Psoas muscle (tissue), 8 donors: Measurements from ENCODE around the gene TMSB15A. TPM values are rescaled to one million over a fixed set of nuclear protein-coding genes. Genes with fewer than 3 reads are reported as not detected.
A peak's percentile ranks its signal among the peaks of the same experiment; 100 is the strongest.

Experiments
- ATAC-seq, 4 donors: fragments of 200-7000 bp; cut with Tn5 transposase; one replicate each; pipeline ENCODE4 v1.9.1; 2020; ENCODE audit warnings: moderate library complexity in 3 of 4, mild to moderate bottlenecking in 2 of 4
- DNase-seq, 2 donors: peaks; one replicate each; pipeline ENCODE4 v3.0.0-alpha.2; 2020
- H3K27ac ChIP-seq: fragments of 200-600 bp; one replicate; pipeline ENCODE4 v1.8.0; 2022
- H3K27me3 ChIP-seq, 3 donors: fragments of 200-600 bp in 1 of 3; one replicate each; pipeline versions ENCODE4 v1.6.1 to v1.8.0; 2013 to 2022; ENCODE audit warnings: low read length in 2 of 3, mild to moderate bottlenecking in 2 of 3, moderate library complexity in 1 of 3; ENCODE audit not compliant: insufficient read depth in 3 of 3
- H3K36me3 ChIP-seq, 2 donors: fragments of 200-600 bp in 1 of 2; one replicate each; pipeline versions ENCODE4 v1.6.1 to v1.8.0; 2013 to 2022; ENCODE audit warnings: low read depth in 1 of 2, mild to moderate bottlenecking in 1 of 2, moderate library complexity in 1 of 2; ENCODE audit not compliant: insufficient read depth in 1 of 2
- H3K4me1 ChIP-seq: fragments of 200-600 bp; one replicate; pipeline ENCODE4 v1.8.0; 2022
- H3K4me3 ChIP-seq: fragments of 200-600 bp; one replicate; pipeline ENCODE4 v1.8.0; 2022; ENCODE audit warnings: mild to moderate bottlenecking
- H3K9me3 ChIP-seq: fragments of 200-600 bp; one replicate; pipeline ENCODE4 v1.8.0; 2022
- WGBS, 3 donors: extraction: QIAGEN DNeasy Blood & Tissue Kit; methylation state at CpG; one replicate each; pipeline versions ENCODE4 v1.1.6 to v1.1.7; 2013; 5-methylcytosine and 5-hydroxymethylcytosine counted together
- intact Hi-C, 2 donors: fragments of 100-400 bp; cut with DNase I; formaldehyde crosslinking; loops; one replicate each; pipeline versions ENCODE4 v1.11.0 to v1.14.2; 2022
- long read RNA-seq, 2 donors: library from polyadenylated mRNA; unstranded; transcript quantifications; one replicate each; pipeline ENCODE4 v2.0.0, GENCODE V29; 2021
- polyA plus RNA-seq, 3 donors: library from polyadenylated mRNA; stranded (reverse); fragments of 200-250 nt; gene quantifications; one replicate each; pipeline ENCODE4 v1.2.3, GENCODE V29; 2013
- total RNA-seq, 4 donors: library from RNA; stranded (reverse); fragmentation: NEBNext Ultra II Directional in 2 of 4; extraction: Animal tissue kit (Norgen Biotek cat#: 25700) in 2 of 4; gene quantifications; one replicate each; pipeline versions ENCODE4 v1.2.1 to v1.2.4, GENCODE V29; 2021 to 2023
- TF ChIP-seq, protein P1 (sequence below): fragments of 200-600 bp; IDR thresholded peaks from one replicate; pipeline ENCODE4 v1.8.0; 2022; ENCODE audit warnings: antibody characterized with exemption
- donor health status: healthy with polysubstance abuse.
- donor health status: DM: no; HTN: no; CAD: no; lungs with moderate emphysema.
- donor health status: Bipolar disorder and iron deficiency.
- donor health status: healthy.
- donor health status: DM: yes; HTN: yes; CAD: no.
- donor health status: DM: no; HTN: no; CAD: no.
- donor health status: DM: no; HTN: no; CAD: no.
- donor health status: DM: yes; HTN: yes; CAD: no.

The TMSB15A gene
- under 1 TPM in 1 of 4 donors, not detected in 3; 0.43 TPM for total RNA-seq
- under 1 TPM in 1 of 3 donors, not detected in 2; 0.23 TPM for polyA plus RNA-seq
- long read RNA-seq, donor 1 = 0 reads
- long read RNA-seq, donor 2 = 0 reads

- intact Hi-C loops = no loop called here
- Histone ChIP-seq H3K4me3 (peak within 1 kb of the TSS; percentile 56), H3K27me3 (peaks cover 0 to 42% (median 4%) of the 10 kb centered on the region in 3 donors), H3K4me1 (no peaks in the 10 kb centered on the region), H3K36me3 (no peaks in the 10 kb centered on the region), H3K9me3 (no peaks in the 10 kb centered on the region), H3K27ac (no peak within 1 kb of the TSS)
- TF ChIP-seq, protein P1, sequence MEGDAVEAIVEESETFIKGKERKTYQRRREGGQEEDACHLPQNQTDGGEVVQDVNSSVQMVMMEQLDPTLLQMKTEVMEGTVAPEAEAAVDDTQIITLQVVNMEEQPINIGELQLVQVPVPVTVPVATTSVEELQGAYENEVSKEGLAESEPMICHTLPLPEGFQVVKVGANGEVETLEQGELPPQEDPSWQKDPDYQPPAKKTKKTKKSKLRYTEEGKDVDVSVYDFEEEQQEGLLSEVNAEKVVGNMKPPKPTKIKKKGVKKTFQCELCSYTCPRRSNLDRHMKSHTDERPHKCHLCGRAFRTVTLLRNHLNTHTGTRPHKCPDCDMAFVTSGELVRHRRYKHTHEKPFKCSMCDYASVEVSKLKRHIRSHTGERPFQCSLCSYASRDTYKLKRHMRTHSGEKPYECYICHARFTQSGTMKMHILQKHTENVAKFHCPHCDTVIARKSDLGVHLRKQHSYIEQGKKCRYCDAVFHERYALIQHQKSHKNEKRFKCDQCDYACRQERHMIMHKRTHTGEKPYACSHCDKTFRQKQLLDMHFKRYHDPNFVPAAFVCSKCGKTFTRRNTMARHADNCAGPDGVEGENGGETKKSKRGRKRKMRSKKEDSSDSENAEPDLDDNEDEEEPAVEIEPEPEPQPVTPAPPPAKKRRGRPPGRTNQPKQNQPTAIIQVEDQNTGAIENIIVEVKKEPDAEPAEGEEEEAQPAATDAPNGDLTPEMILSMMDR = no peak
- peak; percentile 39 to 85 (median 76) for ATAC-seq
- WGBS, 3 donors = 1 to 26% (median 1%) methylated on average over 26 to 61 of the region's 62 CpGs
- peak; percentile 68 to 77 for DNase-seq
Measured at GRCh38 chrX:102515975-102516941, at the start of gene TMSB15A. TMSB15A (minus strand) TSS chrX:102516739.

DNA sequence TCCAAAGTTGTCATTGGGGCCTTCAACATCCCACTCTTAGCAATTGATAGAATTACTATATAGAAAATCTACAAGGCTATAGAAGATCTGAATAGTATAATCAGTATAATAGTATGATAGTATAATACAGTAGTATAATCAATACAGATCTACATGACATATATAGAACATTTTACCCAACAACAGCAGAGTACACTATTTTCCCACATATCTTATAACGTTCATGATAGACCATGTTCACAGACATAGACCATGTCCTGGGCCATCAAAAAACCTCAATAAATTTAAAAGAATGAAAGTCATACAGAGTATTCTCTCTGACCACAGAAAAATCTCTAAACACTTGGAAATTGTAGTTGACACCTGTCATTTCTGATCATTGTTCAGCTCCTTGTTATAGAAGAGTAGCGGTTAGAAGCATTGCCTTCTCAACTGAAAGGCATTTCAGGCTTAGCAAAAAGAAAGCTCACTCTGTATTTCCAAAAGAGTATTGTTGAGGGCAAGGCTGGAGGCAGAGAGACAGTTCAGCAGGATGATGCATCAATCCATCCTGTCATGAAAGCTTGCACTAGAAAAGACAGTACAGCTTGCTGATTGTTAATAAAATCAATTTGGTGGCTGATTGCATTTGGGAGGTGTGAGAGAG lies 44.0 kb upstream of the TMSB15A start:
- Histone ChIP-seq H3K27ac (no peak overlapping the region), H3K27me3 (peaks cover 0 to 3% (median 0%) of the 10 kb centered on the region in 3 donors), H3K4me3 (no peak overlapping the region), H3K4me1 (no peaks in the 10 kb centered on the region), H3K36me3 (no peaks in the 10 kb centered on the region), H3K9me3 (no peaks in the 10 kb centered on the region)
- intact Hi-C loops = no loop called here
- WGBS, 3 donors = 60 to 68% (median 62%) methylated on average over 2 of the region's 2 CpGs
- DNase-seq (no peak), ATAC-seq (no peak)
- TF ChIP-seq, protein P1 = no peak

GRCh38 chrX:102558607-102559006 lies 42.1 kb upstream of the TMSB15A start:
- no peak for DNase-seq

DNA sequence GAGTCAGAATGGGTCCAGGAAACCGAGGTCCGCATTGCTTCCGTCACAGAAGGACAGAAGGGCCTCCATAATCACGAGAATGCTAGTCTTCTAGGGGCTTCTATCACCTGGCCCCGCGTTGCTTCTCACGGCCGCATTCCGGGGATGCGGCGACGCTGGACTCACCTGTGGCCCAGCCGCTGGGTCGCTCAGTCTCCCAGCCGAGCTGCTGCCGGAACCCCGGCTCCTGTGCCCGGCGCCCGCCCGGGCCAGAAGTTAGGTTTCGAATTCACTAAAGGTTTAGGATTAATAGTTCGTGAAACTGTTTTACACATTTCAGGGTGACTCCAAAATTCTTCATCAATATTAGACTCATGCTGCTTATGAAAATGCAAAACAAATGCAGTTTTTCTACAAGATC lies 31.7 kb upstream of the TMSB15A start:
- intact Hi-C loops = no loop called here
- H3K27ac ChIP-seq = no peak overlapping the region
- no peaks in the 10 kb centered on the region for H3K36me3 ChIP-seq
- H3K27me3 ChIP-seq = peaks cover 0 to 27% (median 0%) of the 10 kb centered on the region in 3 donors
- no peaks in the 10 kb centered on the region for H3K9me3 ChIP-seq
- H3K4me1 ChIP-seq = no peaks in the 10 kb centered on the region
- 86 to 93% (median 92%) methylated on average over 17 to 23 of the region's 23 CpGs for WGBS, 3 donors
- H3K4me3 ChIP-seq = no peak overlapping the region
- TF ChIP-seq, protein P1 = no peak
- no peak for DNase-seq
- ATAC-seq = no peak

More at GRCh38 chrX:102558607-102559006, 42.1 kb upstream of the TMSB15A start:
- H3K27ac ChIP-seq = no peak overlapping the region
- no peak overlapping the region for H3K4me3 ChIP-seq
- WGBS, 3 donors = 59 to 75% (median 59%) methylated on average over 2 of the region's 2 CpGs
- no peaks in the 10 kb centered on the region for H3K36me3 ChIP-seq
- intact Hi-C loops = no loop called here
- ATAC-seq = no peak
- no peaks in the 10 kb centered on the region for H3K9me3 ChIP-seq
- peaks cover 0 to 11% (median 0%) of the 10 kb centered on the region in 3 donors for H3K27me3 ChIP-seq
- TF ChIP-seq, protein P1 = no peak
- H3K4me1 ChIP-seq = no peaks in the 10 kb centered on the region
